CD4-positive, alpha-beta T cell treated with Interleukin-4 for 1 hour (primary cell): ENCODE results near the gene CNTD1.
"Not testable (repeated sequence)": the region's sequence is repeated elsewhere in the genome, so short reads cannot be mapped to it uniquely, and the experiment has no call there.

Experiments used
- DNase-seq, 2 donors: peaks; one replicate each; pipeline ENCODE4 v3.0.0-alpha.2; 2020 to 2022

CNTD1 gene

GRCh38 chr17:42798383-42799380, at the start of gene CNTD1, which contains the start of gene COA3:
Gene CNTD1 (plus strand): TSS chr17:42798861. CDS start chr17:42799068, 207 bp downstream.
Gene COA3 (minus strand): TSS chr17:42798704. CDS start chr17:42798681, 23 bp downstream.
- DNase-seq: peak; percentile 75 to 76

DNA sequence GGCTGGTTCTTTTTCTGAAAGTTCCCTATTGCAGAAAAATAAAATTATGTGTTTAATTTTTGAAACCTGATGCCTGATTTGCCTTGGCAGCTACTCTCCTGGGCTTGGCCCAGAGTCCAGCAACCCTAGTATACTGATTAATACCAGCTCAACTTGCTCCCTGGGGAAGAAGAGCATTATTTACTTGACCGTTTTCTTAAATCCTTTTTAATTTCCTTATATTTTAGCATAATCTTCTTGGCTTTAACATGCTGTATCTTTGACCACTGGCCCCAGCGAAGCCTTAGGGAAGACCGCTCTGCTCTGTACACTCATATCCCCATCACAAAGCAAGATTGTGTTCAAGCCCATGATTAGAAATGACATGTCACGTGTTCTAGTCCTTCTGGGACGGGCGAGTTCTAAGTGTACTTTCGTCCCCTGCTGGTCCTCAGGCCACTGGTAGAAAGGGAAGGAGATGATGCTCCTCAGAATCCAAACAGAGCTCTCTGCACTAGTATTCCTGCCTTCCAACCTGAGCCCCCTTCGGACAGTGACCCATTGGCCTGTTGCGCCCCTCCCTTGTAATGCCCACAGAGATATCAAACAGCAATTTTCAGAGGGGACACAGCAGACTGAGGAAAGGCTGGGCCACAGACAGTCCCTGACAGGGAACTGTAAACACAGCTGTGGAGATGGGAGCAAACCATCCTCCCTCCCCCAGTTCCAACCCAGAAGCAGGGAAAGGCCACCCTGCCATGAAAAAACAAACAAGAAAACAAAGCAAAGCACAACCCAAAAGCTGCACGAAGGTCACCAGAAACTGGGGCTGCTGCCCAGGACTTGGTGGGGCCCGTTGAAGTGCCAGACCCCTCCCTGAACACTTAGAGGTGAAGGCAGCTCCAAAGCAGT, 49.5 kb upstream of the CNTD1 start:
- no peak for DNase-seq

- DNase-seq: no peak
These were observed 47.8 kb upstream of the CNTD1 start for GRCh38 chr17:42750739-42751344.

- DNase-seq: no peak
These were observed 47.0 kb upstream of the CNTD1 start for GRCh38 chr17:42751628-42752027.

- DNase-seq: no peak
These were observed 43.9 kb upstream of the CNTD1 start for GRCh38 chr17:42754782-42755181.

- peak in 1 of 2 donors; percentile 35 for DNase-seq
These were observed 38.5 kb upstream of the CNTD1 start for GRCh38 chr17:42759982-42760651.

GRCh38 chr17:42760652-42761581, 37.7 kb upstream of the CNTD1 start, which contains the start of gene RAMP2:
Gene RAMP2 (plus strand): TSS chr17:42761227. CDS start chr17:42761262, 35 bp downstream.
- DNase-seq: no peak

- DNase-seq: no peak
These were observed 37.0 kb upstream of the CNTD1 start for GRCh38 chr17:42761638-42762037.

DNA sequence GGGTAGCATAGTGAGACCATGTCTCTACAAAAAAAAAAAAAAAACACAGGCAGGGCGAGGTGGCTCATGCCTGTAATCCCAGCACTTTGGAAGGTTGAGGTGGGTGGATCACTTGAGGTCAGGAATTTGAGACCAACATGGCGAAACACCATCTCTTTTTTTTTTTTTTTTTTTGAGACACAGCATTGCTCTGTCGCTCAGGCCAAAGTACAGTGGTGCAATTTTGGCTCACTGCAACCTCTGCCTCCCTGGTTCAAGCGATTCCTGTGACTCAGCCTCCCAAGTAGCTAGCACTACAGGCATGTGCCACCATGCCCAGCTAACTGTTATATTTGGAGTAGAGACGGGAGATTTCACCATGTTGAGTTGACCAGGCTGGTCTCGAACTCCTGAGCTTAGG, 32.5 kb upstream of the CNTD1 start:
- DNase-seq: no peak

DNA sequence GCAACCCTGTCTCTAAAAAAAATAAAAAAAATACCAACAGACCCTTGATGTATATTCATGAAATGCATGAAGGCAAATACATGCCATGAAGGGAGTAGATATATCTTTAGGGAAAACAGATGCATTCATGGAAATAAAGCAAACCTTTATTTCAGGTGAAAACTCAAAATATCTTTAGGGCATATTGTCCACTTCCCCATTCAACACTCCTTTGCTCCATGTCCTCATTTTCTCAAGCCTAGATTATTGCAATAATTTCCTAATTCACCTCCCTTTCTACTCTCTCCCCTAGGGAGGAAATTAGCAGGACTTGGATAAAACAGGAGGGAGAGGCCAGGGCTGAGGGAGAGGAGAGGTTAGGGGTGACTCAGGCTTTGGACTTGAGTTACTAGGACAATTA, 31.1 kb upstream of the CNTD1 start:
- no peak for DNase-seq

DNA sequence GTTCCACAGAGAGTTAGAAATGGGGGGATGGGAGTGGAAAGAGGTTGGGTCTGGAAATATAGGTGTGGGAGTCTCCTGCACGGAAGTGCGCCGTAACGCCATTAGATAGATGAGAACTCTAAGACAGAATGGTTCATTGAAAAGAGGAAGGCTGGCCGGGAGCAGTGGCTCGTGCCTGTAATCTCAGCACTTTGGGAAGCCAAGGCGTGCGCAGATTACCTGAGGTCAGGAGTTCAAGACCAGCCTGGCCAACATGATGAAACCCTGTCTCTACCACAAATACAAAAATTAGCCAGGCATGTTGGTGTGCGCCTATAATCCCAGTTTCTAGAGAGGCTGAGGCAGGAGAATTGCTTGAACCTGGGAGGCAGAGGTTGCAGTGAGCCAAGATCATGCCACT, 30.7 kb upstream of the CNTD1 start:
- not testable (repeated sequence) for DNase-seq

- DNase-seq: not testable (repeated sequence)
These were observed 28.7 kb upstream of the CNTD1 start for GRCh38 chr17:42769964-42770363.

DNA sequence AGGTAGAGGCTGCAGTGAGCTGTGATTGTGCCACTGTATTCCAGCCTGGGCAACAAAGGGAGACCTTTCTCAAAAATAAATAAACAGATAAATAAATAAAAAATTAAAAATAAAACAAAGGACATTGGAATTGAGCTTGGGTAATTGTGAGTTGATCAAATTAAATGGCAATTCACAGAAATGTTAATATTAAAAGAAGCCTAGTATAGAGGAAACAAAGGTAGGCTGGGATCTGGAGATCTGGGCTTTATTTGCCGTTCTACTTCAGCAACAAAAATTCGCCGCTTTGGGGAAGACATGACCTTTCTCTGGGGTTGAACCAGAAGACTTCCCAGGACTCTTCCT, 25.7 kb upstream of the CNTD1 start:
- DNase-seq: no peak

- DNase-seq: peak; percentile 80 to 83
These were observed 25.2 kb upstream of the CNTD1 start, which contains the start of gene VPS25 for GRCh38 chr17:42773290-42774035. Gene VPS25 (plus strand): TSS chr17:42773449. CDS start chr17:42773476, 27 bp downstream.

DNA sequence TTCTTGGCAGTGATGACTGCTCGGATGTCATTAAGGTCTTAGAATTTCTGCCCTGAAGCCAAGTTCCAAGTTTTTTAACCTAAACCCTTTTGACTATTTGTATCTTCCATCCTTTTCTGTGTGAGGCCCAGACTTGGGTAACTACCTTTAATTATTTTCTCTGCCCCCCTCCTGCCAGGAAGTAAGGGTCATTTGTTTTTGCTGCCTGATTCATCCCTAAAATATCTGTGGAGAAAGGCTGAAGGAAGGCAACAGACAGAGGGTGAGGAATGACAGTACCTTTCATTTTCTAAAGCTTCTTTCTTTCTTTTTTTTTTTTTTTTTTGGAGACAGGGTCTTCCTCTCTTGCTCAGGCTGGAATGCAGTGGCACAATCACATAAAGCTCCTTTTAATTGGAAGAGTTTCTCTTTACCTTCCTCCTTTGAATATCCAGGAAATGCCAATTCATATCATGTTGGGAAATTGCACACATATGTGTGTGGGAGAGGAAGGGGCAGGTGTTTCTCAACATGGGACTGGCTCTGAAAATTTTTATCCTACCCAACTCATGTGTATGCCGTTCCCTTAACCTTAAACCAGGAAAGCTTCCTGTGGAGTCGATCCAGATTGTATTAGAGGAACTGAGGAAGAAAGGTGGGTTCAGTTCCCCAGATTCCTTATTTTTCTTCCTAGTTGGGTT, 24.5 kb upstream of the CNTD1 start:
- no peak for DNase-seq

GRCh38 chr17:42775534-42776098, 23.0 kb upstream of the CNTD1 start:
- DNase-seq: no peak

DNA sequence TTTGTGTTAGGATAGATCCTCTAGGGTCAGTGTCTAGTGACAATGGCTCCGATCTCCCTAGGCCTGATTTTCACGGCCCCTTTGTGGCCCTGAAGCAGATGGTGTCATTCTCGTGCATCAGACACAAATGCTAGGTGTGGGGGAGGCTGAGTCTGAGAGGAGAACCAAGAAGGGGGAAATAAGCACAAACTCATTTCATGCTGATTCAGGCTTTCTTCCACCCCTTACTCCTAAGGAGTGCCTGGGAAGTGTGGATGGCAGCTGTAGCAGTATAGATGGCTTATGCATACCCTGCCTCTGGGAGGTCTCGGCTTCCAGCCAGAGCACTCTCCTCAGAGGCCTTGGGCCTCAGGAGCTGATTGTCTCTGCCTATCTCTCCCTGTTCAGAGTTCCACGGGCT, 20.1 kb upstream of the CNTD1 start:
- DNase-seq: no peak

GRCh38 chr17:42779304-42779935, 19.2 kb upstream of the CNTD1 start:
- no peak for DNase-seq
